Measurements from ENCODE around the gene SLC6A19. TPM values are rescaled to one million over a fixed set of nuclear protein-coding genes. Genes with fewer than 3 reads are reported as not detected.

Gene SLC6A19
- total RNA-seq, 1 experiment from 2014 or later, result 0.04 TPM

DNA sequence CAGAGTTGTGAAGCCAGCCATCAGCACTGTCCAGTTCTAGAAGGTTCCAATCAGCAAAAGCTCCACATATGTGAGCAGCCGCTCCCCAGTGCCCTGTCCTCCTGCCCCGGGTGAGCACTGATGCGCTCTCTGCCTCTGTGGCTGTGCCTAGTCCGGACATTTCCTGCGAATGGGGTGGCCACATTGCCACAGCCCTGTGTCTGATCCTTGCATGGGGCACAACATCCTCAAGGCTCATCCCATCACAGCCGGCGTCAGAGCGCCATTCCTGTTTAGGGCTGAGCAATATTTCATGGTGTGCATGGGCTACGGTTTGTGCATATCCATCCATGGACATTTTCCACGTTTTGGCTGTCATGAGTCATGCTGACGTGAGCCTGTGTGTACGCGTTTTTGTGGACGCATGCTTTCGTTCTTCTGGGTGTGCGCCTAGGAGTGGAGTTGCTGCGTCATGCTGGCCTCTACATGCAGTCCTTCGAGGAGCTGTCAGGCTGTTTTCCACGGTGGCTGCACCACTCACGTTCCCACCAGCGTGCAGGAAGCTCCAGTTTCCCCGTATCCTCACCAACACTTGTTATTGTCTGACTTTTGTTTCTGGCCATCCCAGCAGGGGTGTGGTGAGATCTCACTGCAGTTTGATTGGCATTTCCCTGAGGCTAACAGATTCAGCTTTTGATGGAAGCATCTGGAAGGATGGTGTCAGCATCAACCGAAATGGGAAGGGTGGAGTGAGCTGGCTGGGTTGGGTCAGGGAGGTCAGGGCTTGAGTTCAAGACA lies 14.1 kb downstream of the SLC6A19 start:
- no peak for ATAC-seq
- peak; percentile 4 for DNase-seq (ENCODE audit: low spot score)
- ChIA-PET CTCF (interaction anchor here (0.9 to 2.0 kb wide), 2 partner anchors 11 to 48 kb away, joined by 3 to 8 read pairs; no protein-coding TSS in a partner anchor), POLR2A (no interaction called here)
- Mint-ChIP-seq H3K27me3 (ENCODE audit: low read depth) (no peaks in the 10 kb centered on the region; the same call in 1 of the 2 replicates), H3K4me3 (no peak overlapping the region), H3K36me3 (no peaks in the 10 kb centered on the region), H3K27ac (no peak overlapping the region), H3K9me3 (peaks cover 8% of the 10 kb centered on the region), H3K4me1 (no peaks in the 10 kb centered on the region)
- TF ChIP-seq, protein P1, sequence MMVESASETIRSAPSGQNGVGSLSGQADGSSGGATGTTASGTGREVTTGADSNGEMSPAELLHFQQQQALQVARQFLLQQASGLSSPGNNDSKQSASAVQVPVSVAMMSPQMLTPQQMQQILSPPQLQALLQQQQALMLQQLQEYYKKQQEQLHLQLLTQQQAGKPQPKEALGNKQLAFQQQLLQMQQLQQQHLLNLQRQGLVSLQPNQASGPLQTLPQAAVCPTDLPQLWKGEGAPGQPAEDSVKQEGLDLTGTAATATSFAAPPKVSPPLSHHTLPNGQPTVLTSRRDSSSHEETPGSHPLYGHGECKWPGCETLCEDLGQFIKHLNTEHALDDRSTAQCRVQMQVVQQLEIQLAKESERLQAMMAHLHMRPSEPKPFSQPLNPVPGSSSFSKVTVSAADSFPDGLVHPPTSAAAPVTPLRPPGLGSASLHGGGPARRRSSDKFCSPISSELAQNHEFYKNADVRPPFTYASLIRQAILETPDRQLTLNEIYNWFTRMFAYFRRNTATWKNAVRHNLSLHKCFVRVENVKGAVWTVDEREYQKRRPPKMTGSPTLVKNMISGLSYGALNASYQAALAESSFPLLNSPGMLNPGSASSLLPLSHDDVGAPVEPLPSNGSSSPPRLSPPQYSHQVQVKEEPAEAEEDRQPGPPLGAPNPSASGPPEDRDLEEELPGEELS (CRISPR knock-in tag; IDR thresholded peaks at IDR 0.05), result no peak
- no peak for TF ChIP-seq ATF3 (CRISPR knock-in tag; conservative IDR thresholded peaks at IDR 0.05)
- TF ChIP-seq ZNF232 (CRISPR knock-in tag; IDR thresholded peaks at IDR 0.05), result no peak
- TF ChIP-seq IRF1 (CRISPR knock-in tag; IDR thresholded peaks at IDR 0.05), result no peak
- TF ChIP-seq, protein P2, sequence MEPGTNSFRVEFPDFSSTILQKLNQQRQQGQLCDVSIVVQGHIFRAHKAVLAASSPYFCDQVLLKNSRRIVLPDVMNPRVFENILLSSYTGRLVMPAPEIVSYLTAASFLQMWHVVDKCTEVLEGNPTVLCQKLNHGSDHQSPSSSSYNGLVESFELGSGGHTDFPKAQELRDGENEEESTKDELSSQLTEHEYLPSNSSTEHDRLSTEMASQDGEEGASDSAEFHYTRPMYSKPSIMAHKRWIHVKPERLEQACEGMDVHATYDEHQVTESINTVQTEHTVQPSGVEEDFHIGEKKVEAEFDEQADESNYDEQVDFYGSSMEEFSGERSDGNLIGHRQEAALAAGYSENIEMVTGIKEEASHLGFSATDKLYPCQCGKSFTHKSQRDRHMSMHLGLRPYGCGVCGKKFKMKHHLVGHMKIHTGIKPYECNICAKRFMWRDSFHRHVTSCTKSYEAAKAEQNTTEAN (CRISPR knock-in tag; IDR thresholded peaks at IDR 0.05), result no peak
- no peak for TF ChIP-seq MXD4 (CRISPR knock-in tag; IDR thresholded peaks at IDR 0.05; ENCODE audit: borderline replicate concordance)
- TF ChIP-seq SP1 (CRISPR knock-in tag; conservative IDR thresholded peaks at IDR 0.05), result no peak
- TF ChIP-seq IRF2 (CRISPR knock-in tag; IDR thresholded peaks at IDR 0.05; ENCODE audit: borderline replicate concordance, low read depth), result no peak
- no peak for TF ChIP-seq GABPB1 (CRISPR knock-in tag; IDR thresholded peaks at IDR 0.05)
- TF ChIP-seq, protein P3, sequence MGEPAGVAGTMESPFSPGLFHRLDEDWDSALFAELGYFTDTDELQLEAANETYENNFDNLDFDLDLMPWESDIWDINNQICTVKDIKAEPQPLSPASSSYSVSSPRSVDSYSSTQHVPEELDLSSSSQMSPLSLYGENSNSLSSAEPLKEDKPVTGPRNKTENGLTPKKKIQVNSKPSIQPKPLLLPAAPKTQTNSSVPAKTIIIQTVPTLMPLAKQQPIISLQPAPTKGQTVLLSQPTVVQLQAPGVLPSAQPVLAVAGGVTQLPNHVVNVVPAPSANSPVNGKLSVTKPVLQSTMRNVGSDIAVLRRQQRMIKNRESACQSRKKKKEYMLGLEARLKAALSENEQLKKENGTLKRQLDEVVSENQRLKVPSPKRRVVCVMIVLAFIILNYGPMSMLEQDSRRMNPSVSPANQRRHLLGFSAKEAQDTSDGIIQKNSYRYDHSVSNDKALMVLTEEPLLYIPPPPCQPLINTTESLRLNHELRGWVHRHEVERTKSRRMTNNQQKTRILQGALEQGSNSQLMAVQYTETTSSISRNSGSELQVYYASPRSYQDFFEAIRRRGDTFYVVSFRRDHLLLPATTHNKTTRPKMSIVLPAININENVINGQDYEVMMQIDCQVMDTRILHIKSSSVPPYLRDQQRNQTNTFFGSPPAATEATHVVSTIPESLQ (CRISPR knock-in tag; IDR thresholded peaks at IDR 0.05), result no peak

GRCh38 chr5:1216211-1216917 lies 15.0 kb downstream of the SLC6A19 start:
- TF ChIP-seq, protein P4, sequence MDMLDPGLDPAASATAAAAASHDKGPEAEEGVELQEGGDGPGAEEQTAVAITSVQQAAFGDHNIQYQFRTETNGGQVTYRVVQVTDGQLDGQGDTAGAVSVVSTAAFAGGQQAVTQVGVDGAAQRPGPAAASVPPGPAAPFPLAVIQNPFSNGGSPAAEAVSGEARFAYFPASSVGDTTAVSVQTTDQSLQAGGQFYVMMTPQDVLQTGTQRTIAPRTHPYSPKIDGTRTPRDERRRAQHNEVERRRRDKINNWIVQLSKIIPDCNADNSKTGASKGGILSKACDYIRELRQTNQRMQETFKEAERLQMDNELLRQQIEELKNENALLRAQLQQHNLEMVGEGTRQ (CRISPR knock-in tag; IDR thresholded peaks at IDR 0.05), result no peak
- no peak for TF ChIP-seq KAT7 (CRISPR knock-in tag; IDR thresholded peaks at IDR 0.05; ENCODE audit: borderline replicate concordance)
- TF ChIP-seq ZNF121 (CRISPR knock-in tag; IDR thresholded peaks at IDR 0.05), result no peak
- TF ChIP-seq TEAD1 (CRISPR knock-in tag; IDR thresholded peaks at IDR 0.05), result no peak
- no peak for TF ChIP-seq MLX (CRISPR knock-in tag; IDR thresholded peaks at IDR 0.05)
- no peak for TF ChIP-seq NFATC4 (CRISPR knock-in tag; IDR thresholded peaks at IDR 0.05)
- no peak for TF ChIP-seq ZBTB21 (CRISPR knock-in tag; IDR thresholded peaks at IDR 0.05; ENCODE audit: borderline replicate concordance)
- no peak for TF ChIP-seq ZNF317 (CRISPR knock-in tag; IDR thresholded peaks at IDR 0.05; ENCODE audit: borderline replicate concordance, low read depth)
- TF ChIP-seq ZMAT4 (CRISPR knock-in tag; IDR thresholded peaks at IDR 0.05), result no peak
- no peak for TF ChIP-seq NR3C1 (CRISPR knock-in tag; conservative IDR thresholded peaks at IDR 0.05; ENCODE audit: low read depth)

More at GRCh38 chr5:1216211-1216917, 15.0 kb downstream of the SLC6A19 start:
- no peaks in the 10 kb centered on the region for H3K4me1 Mint-ChIP-seq
- DNase-seq (ENCODE audit: low spot score) (peak; percentile 7), ATAC-seq (no peak)
- peaks cover 8% of the 10 kb centered on the region for H3K9me3 Mint-ChIP-seq
- ChIA-PET POLR2A (no interaction called here), CTCF (interaction anchor here (0.9 to 2.0 kb wide), 3 partner anchors 11 to 49 kb away, joined by 3 to 8 read pairs (median 4); no protein-coding TSS in a partner anchor)
- no peaks in the 10 kb centered on the region for H3K36me3 Mint-ChIP-seq
- no peak overlapping the region for H3K27ac Mint-ChIP-seq
- H3K27me3 Mint-ChIP-seq (ENCODE audit: low read depth), result no peaks in the 10 kb centered on the region; the same call in 1 of the 2 replicates
- H3K4me3 Mint-ChIP-seq, result no peak overlapping the region
